Hepatocyte (in vitro differentiated cells): ENCODE results near the gene PALLD.

Source experiments
- CTCF ChIP-seq: fragments of 200-600 bp; sonication (generic); IDR thresholded peaks from 2 replicates; pipeline ENCODE4 v1.5.1; 2016; ENCODE audit warnings: antibody characterized with exemption, mild to moderate bottlenecking; ENCODE audit not compliant: poor library complexity
- EZH2phosphoT487 ChIP-seq: fragments of 200-600 bp; sonication (generic); IDR thresholded peaks from one replicate; pipeline ENCODE4 v1.6.1; 2018; ENCODE audit warnings: antibody characterized with exemption, mild to moderate bottlenecking, low read depth, moderate library complexity; ENCODE audit not compliant: unreplicated experiment, severe bottlenecking

GRCh38 chr4:168891688-168892087, 394.8 kb downstream of the PALLD start:
- TF ChIP-seq CTCF = no peak
- TF ChIP-seq EZH2phosphoT487 = no peak
